ENCODE results near the gene ADARB1. TPM values are rescaled to one million over a fixed set of nuclear protein-coding genes. Genes with fewer than 3 reads are reported as not detected.

Gene ADARB1
- total and polyA plus RNA-seq, 8 donors, result 23.8 to 53.4 (median 30.2) TPM

- no peak for DNase-seq
- Histone ChIP-seq H3K36me3 (peaks cover 0 to 35% of the 10 kb centered on the region in 2 donors), H3K4me3 (no peak overlapping the region), H3K27ac (no peak overlapping the region), H3K4me1 (peaks cover 0 to 16% of the 10 kb centered on the region in 2 donors), H3K9me3 (no peaks in the 10 kb centered on the region), H3K27me3 (no peaks in the 10 kb centered on the region)
- intact Hi-C loops (cut with DNase I), result no loop called here
- no peak for ATAC-seq
- TF ChIP-seq CTCF (IDR thresholded peaks at IDR 0.05), result no peak
Observed at GRCh38 chr21:45172420-45172819, 98.0 kb downstream of the ADARB1 start.

- no peak for DNase-seq
- no peak for TF ChIP-seq CTCF (IDR thresholded peaks at IDR 0.05)
- no peak overlapping the region for H3K27ac ChIP-seq
- H3K9me3 ChIP-seq, result no peaks in the 10 kb centered on the region
- no peaks in the 10 kb centered on the region for H3K27me3 ChIP-seq
- no peak for ATAC-seq
- H3K36me3 ChIP-seq, result peaks cover 0 to 50% of the 10 kb centered on the region in 2 donors
- intact Hi-C loops (cut with DNase I), result no loop called here
- no peaks in the 10 kb centered on the region for H3K4me1 ChIP-seq
- H3K4me3 ChIP-seq, result no peak overlapping the region
Observed at GRCh38 chr21:45175326-45176095, 101.1 kb downstream of the ADARB1 start.

GRCh38 chr21:45176141-45176540, 101.8 kb downstream of the ADARB1 start:
- Histone ChIP-seq H3K27ac (no peak overlapping the region), H3K9me3 (no peaks in the 10 kb centered on the region), H3K36me3 (peaks cover 0 to 54% of the 10 kb centered on the region in 2 donors), H3K4me1 (no peaks in the 10 kb centered on the region), H3K27me3 (no peaks in the 10 kb centered on the region), H3K4me3 (no peak overlapping the region)
- TF ChIP-seq CTCF (IDR thresholded peaks at IDR 0.05), result no peak
- ATAC-seq (no peak), DNase-seq (no peak)
- intact Hi-C loops (cut with DNase I), result no loop called here

- TF ChIP-seq CTCF (IDR thresholded peaks at IDR 0.05), result no peak
- no peak for DNase-seq
- Histone ChIP-seq H3K4me1 (no peaks in the 10 kb centered on the region), H3K4me3 (no peak overlapping the region), H3K27me3 (no peaks in the 10 kb centered on the region), H3K9me3 (no peaks in the 10 kb centered on the region), H3K27ac (no peak overlapping the region), H3K36me3 (peaks cover 0 to 58% of the 10 kb centered on the region in 2 donors)
- intact Hi-C loops (cut with DNase I), result no loop called here
- ATAC-seq, result no peak
Observed at GRCh38 chr21:45177039-45177438, 102.7 kb downstream of the ADARB1 start.

GRCh38 chr21:45178070-45178608, 103.8 kb downstream of the ADARB1 start:
- intact Hi-C loops (cut with DNase I), result no loop called here
- no peak for DNase-seq
- H3K27ac ChIP-seq, result no peak overlapping the region
- H3K36me3 ChIP-seq, result peaks cover 0 to 50% of the 10 kb centered on the region in 2 donors
- no peaks in the 10 kb centered on the region for H3K27me3 ChIP-seq
- no peaks in the 10 kb centered on the region for H3K9me3 ChIP-seq
- no peak for TF ChIP-seq CTCF (IDR thresholded peaks at IDR 0.05)
- no peak for ATAC-seq
- H3K4me3 ChIP-seq, result no peak overlapping the region
- no peaks in the 10 kb centered on the region for H3K4me1 ChIP-seq

Measured in left lung (tissue), 10 donors.